NCI-H146 treated with DMSO at 0.1 percent for 48 hours (cell line): ENCODE measurements around the gene SLC1A2.

ENCODE experiments used
- DNase-seq: peaks from one replicate; lab custom pipeline; 2025; ENCODE audit not compliant: unreplicated experiment; lab: John Stamatoyannopoulos, UW

SLC1A2 gene

GRCh38 chr11:35352077-35352888, 67.1 kb downstream of the SLC1A2 start:
- DNase-seq = no peak

GRCh38 chr11:35349897-35350296, 69.5 kb downstream of the SLC1A2 start:
- DNase-seq = no peak

GRCh38 chr11:35348898-35349687, 70.3 kb downstream of the SLC1A2 start:
- DNase-seq = no peak

GRCh38 chr11:35347921-35348331, 71.4 kb downstream of the SLC1A2 start:
- no peak for DNase-seq

GRCh38 chr11:35347173-35347878, 72.0 kb downstream of the SLC1A2 start:
- no peak for DNase-seq

- no peak for DNase-seq
These were observed 72.7 kb downstream of the SLC1A2 start for GRCh38 chr11:35346472-35347156.

- DNase-seq = no peak
These were observed 74.4 kb downstream of the SLC1A2 start for GRCh38 chr11:35344681-35345574.

- DNase-seq = no peak
These were observed 76.2 kb downstream of the SLC1A2 start for GRCh38 chr11:35343033-35343598.

- DNase-seq = no peak
These were observed 78.6 kb downstream of the SLC1A2 start for GRCh38 chr11:35340715-35341114.

GRCh38 chr11:35340071-35340470, 79.3 kb downstream of the SLC1A2 start:
- DNase-seq = no peak

- no peak for DNase-seq
These were observed 80.4 kb downstream of the SLC1A2 start for GRCh38 chr11:35338921-35339320.

GRCh38 chr11:35337914-35338305, 81.4 kb downstream of the SLC1A2 start:
- no peak for DNase-seq

GRCh38 chr11:35337136-35337913, 82.0 kb downstream of the SLC1A2 start:
- DNase-seq = no peak

- DNase-seq = no peak
These were observed 82.6 kb downstream of the SLC1A2 start for GRCh38 chr11:35336726-35337125.

GRCh38 chr11:35335226-35335625, 84.1 kb downstream of the SLC1A2 start:
- DNase-seq = no peak

GRCh38 chr11:35334385-35335090, 84.8 kb downstream of the SLC1A2 start:
- DNase-seq = no peak

GRCh38 chr11:35332524-35332923, 86.8 kb downstream of the SLC1A2 start:
- DNase-seq = no peak

GRCh38 chr11:35330931-35331330, 88.4 kb downstream of the SLC1A2 start:
- DNase-seq = no peak
